ES-I3 (cell line): Measurements from ENCODE around the gene F13B.
"Not testable (repeated sequence)": the region's sequence is repeated elsewhere in the genome, so short reads cannot be mapped to it uniquely, and the experiment has no call there.

Source experiments
- H3K36me3 ChIP-seq: 2 replicates; pipeline ENCODE4 v1.6.1; 2013; ENCODE audit warnings: mild to moderate bottlenecking, low read length, control low read depth, moderate library complexity; ENCODE audit not compliant: insufficient read depth
- H3K4me1 ChIP-seq: 2 replicates; pipeline ENCODE4 v1.6.1; 2013; ENCODE audit warnings: mild to moderate bottlenecking, control low read depth, low read length; ENCODE audit not compliant: insufficient read depth
- H3K9ac ChIP-seq: 2 replicates; pipeline ENCODE4 v1.6.1; 2013; ENCODE audit warnings: low read depth, mild to moderate bottlenecking, low read length, moderate library complexity
- H3K9me3 ChIP-seq: 2 replicates; pipeline ENCODE4 v1.6.1; 2013; ENCODE audit warnings: mild to moderate bottlenecking, low read length, moderate library complexity; ENCODE audit not compliant: control insufficient read depth, insufficient read depth

Gene F13B, protein sequence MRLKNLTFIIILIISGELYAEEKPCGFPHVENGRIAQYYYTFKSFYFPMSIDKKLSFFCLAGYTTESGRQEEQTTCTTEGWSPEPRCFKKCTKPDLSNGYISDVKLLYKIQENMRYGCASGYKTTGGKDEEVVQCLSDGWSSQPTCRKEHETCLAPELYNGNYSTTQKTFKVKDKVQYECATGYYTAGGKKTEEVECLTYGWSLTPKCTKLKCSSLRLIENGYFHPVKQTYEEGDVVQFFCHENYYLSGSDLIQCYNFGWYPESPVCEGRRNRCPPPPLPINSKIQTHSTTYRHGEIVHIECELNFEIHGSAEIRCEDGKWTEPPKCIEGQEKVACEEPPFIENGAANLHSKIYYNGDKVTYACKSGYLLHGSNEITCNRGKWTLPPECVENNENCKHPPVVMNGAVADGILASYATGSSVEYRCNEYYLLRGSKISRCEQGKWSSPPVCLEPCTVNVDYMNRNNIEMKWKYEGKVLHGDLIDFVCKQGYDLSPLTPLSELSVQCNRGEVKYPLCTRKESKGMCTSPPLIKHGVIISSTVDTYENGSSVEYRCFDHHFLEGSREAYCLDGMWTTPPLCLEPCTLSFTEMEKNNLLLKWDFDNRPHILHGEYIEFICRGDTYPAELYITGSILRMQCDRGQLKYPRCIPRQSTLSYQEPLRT

GRCh38 chr1:197066719-197067456 is at the start of gene F13B:
Gene F13B (minus strand): TSS chr1:197067260. CDS start chr1:197067223, 37 bp downstream.
- Histone ChIP-seq H3K4me1 (no peaks in the 10 kb centered on the region), H3K36me3 (no peaks in the 10 kb centered on the region), H3K9ac (no peak within 1 kb of the TSS), H3K9me3 (no peaks in the 10 kb centered on the region)

DNA sequence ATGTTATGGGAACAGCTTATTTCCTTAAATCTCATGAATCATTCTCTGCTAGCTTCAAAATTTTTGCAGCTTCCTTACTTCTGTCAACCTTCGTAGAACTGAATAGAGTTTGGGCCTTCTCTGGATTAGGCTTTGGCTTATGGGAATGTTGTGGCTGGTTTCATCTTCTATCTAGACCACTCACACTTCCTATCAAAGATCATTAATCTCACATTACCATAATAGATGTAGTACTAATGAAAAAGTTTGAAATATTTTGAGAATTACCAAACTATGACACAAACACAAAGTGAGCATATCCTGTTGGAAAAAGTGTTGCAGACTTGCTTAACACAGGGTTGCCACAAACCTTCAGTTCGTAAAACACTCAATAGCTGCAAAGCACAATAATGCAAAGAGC is 49.1 kb upstream of the F13B start:
- Histone ChIP-seq H3K9me3 (no peaks in the 10 kb centered on the region), H3K4me1 (no peaks in the 10 kb centered on the region), H3K9ac (no peak overlapping the region), H3K36me3 (peaks cover 7% of the 10 kb centered on the region)

GRCh38 chr1:197106869-197107268 is 39.8 kb upstream of the F13B start:
- Histone ChIP-seq H3K9ac (no peak overlapping the region), H3K4me1 (no peaks in the 10 kb centered on the region), H3K9me3 (peaks cover 4% of the 10 kb centered on the region; the same call in 1 of the 2 replicates), H3K36me3 (peaks cover 3% of the 10 kb centered on the region; the same call in 1 of the 2 replicates)

GRCh38 chr1:197103300-197103699 is 36.2 kb upstream of the F13B start:
- Histone ChIP-seq H3K4me1 (no peaks in the 10 kb centered on the region), H3K36me3 (peaks cover 3% of the 10 kb centered on the region; the same call in 1 of the 2 replicates), H3K9ac (no peak overlapping the region), H3K9me3 (peaks cover 4% of the 10 kb centered on the region; the same call in 1 of the 2 replicates)

GRCh38 chr1:197101978-197102377 is 34.9 kb upstream of the F13B start:
- Histone ChIP-seq H3K36me3 (peaks cover 3% of the 10 kb centered on the region; the same call in 1 of the 2 replicates), H3K9me3 (peaks cover 4% of the 10 kb centered on the region; the same call in 1 of the 2 replicates), H3K4me1 (no peaks in the 10 kb centered on the region), H3K9ac (no peak overlapping the region)

DNA sequence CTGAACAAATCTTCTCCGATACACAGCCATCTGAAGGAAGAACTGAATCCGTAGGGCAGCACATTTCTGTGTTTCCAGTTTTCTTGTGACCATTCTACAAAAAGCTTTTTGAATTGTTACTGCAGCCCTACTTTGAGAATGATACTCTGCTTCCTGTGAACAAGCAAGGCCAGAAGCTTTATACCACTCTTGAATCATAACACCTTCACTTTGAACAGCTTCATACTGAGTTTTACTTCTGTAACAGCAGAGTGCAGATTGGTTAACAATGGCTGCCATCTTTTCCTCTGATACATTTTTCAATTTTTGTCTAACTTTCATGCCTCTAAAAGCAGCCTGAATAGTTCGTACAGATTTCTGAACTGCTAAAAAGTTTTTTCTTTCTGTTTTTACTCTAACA is 33.6 kb upstream of the F13B start:
- no peaks in the 10 kb centered on the region for H3K4me1 ChIP-seq
- peaks cover 4% of the 10 kb centered on the region; the same call in 1 of the 2 replicates for H3K9me3 ChIP-seq
- peaks cover 3% of the 10 kb centered on the region; the same call in 1 of the 2 replicates for H3K36me3 ChIP-seq
- H3K9ac ChIP-seq: no peak overlapping the region

DNA sequence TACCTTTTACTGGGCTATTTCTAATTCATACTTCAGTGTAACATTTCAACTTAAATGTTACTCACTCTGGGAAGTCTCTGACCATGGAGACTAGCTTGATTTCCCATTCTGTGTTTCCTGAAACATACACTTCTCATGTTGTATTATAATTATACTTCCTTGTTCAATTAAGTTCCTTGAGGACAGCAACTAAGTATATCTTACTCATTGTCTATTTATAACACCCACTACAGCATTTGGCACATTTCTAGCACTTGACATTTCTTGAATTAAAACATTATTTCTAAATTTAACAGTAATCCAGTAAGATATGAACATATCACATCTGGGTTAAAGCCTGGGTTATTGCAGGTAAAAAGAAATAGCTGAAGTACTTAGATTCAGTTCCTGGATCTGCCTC is 32.4 kb upstream of the F13B start:
- Histone ChIP-seq H3K9ac (no peak overlapping the region), H3K9me3 (peaks cover 4% of the 10 kb centered on the region; the same call in 1 of the 2 replicates), H3K36me3 (peaks cover 3% of the 10 kb centered on the region; the same call in 1 of the 2 replicates), H3K4me1 (no peaks in the 10 kb centered on the region)

- H3K36me3 ChIP-seq: peaks cover 10% of the 10 kb centered on the region; the same call in 1 of the 2 replicates
- H3K4me1 ChIP-seq, H3K9me3 ChIP-seq, H3K9ac ChIP-seq: not testable (repeated sequence)
Measured at GRCh38 chr1:197096971-197097370, 29.9 kb upstream of the F13B start.

GRCh38 chr1:197096137-197096536 is 29.1 kb upstream of the F13B start:
- H3K9ac ChIP-seq: no peak overlapping the region
- no peaks in the 10 kb centered on the region for H3K9me3 ChIP-seq
- no peaks in the 10 kb centered on the region for H3K4me1 ChIP-seq
- peaks cover 10% of the 10 kb centered on the region; the same call in 1 of the 2 replicates for H3K36me3 ChIP-seq

- Histone ChIP-seq H3K36me3 (peaks cover 13% of the 10 kb centered on the region), H3K9me3 (no peaks in the 10 kb centered on the region), H3K4me1 (no peaks in the 10 kb centered on the region), H3K9ac (no peak overlapping the region)
Measured at GRCh38 chr1:197093226-197093885, 26.3 kb upstream of the F13B start.

DNA sequence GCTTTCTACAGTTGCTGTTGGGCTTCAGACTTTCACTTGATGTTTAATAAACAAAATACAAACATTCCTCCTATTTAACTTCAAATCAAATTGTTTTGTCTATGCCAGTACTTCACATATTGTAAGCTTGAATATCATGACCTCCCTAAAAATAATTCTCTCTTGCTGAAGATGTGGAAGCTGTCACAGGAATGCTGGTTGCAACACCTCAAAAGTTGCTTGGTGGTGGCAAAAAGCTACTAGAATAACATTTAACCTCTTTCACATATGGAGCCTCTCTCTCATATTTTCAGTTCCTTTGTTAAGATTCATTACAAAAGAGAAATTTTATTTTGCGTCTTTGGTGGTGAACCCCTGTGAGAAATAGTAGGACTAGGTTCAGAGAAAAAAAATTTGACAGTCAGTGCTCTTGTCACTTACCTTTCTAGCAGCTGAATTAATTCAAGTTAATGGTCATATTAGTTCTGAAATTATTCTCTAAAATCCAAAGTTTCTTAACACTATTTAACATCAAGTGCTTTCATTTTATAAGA is 25.5 kb upstream of the F13B start:
- peaks cover 13% of the 10 kb centered on the region for H3K36me3 ChIP-seq
- H3K4me1 ChIP-seq: no peaks in the 10 kb centered on the region
- H3K9me3 ChIP-seq: no peaks in the 10 kb centered on the region
- no peak overlapping the region for H3K9ac ChIP-seq

DNA sequence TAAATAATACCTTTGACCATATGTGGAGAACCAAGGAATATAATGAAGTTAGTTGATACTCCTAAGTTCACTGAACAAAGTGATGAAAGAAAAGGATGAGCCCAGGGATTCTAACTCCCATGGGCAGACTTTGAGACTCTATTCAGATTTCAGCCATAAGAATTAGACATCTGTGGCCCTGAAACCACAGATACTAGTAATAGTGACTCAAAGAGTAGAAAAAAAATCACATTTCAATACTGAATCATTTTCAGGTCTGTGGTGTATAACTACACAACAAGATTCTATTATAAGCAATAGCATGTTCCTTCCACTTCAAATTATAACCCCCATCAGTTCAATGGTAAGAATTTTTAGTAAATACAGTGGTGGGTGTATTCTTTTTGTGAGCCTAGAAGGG is 16.4 kb upstream of the F13B start:
- Histone ChIP-seq H3K36me3 (peaks cover 27% of the 10 kb centered on the region), H3K9ac (no peak overlapping the region), H3K4me1 (no peaks in the 10 kb centered on the region), H3K9me3 (peaks cover 27% of the 10 kb centered on the region)

DNA sequence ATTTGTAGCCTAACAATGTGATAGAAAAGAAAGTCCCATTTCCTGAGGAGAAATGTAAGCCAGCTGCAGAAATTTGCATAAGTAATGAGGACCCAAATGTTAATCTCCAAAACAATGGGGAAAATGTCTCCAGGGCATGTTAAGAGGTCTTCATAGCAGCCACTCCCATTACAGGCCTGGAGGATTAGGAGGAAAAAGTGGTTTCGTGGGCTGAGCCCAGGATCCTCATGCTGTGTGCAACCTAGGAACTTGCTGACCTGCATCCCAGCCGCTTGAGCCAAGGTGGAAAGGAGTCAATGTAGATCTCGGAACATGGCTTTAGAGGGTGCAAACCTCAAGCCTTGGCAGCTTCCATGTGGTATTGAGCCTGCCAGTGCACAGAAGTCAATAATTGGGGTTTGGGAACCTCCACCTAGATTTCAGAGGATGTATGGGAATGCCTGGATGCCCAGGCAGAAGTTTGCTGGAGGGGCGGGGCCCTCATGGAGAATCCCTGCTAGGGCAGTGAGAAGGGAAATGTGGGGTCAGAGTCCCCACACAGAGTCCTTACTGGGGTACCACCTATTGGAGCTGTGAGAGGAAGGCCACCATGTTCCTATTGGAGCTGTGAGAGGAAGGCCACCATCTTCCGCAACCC is 14.2 kb upstream of the F13B start:
- Histone ChIP-seq H3K36me3 (peaks cover 26% of the 10 kb centered on the region), H3K4me1 (no peaks in the 10 kb centered on the region), H3K9ac (no peak overlapping the region), H3K9me3 (peaks cover 27% of the 10 kb centered on the region)
